Right atrium auricular region (tissue), 2 donors: ENCODE data around the gene THUMPD1. TPM values are rescaled to one million over a fixed set of nuclear protein-coding genes. Genes with fewer than 3 reads are reported as not detected.

Experiments used
- DNase-seq: peaks from one replicate; pipeline ENCODE4 v3.0.0-alpha.2; 2019; ENCODE audit warnings: low spot score
- H3K27ac ChIP-seq, 2 donors: fragments of 200-600 bp; sonication (generic); 1 replicate in 1 of 2; 2 replicates in 1 of 2; pipeline ENCODE4 v1.5.1; 2016 to 2019
- H3K27me3 ChIP-seq, 2 donors: fragments of 200-600 bp; sonication (generic); one replicate each; pipeline versions ENCODE4 v1.5.1 to v1.6.0; 2017 to 2019
- H3K36me3 ChIP-seq: fragments of 200-600 bp; sonication (generic); one replicate; pipeline ENCODE4 v1.5.1; 2016
- H3K4me1 ChIP-seq, 2 donors: fragments of 200-600 bp; sonication (generic); one replicate each; pipeline versions ENCODE4 v1.5.1 to v1.6.0; 2017 to 2019
- H3K4me3 ChIP-seq, 2 donors: fragments of 200-600 bp; sonication (generic); 1 replicate in 1 of 2; 2 replicates in 1 of 2; pipeline ENCODE4 v1.5.1; 2017 to 2019; ENCODE audit warnings: mild to moderate bottlenecking in 1 of 2, moderate library complexity in 1 of 2
- H3K9me3 ChIP-seq, 2 donors: fragments of 200-600 bp; sonication (generic); one replicate each; pipeline ENCODE4 v1.5.1; 2019
- total RNA-seq, 2 donors: library from RNA; depleted of rRNA; stranded (reverse); fragments of >200 nt; gene quantifications; one replicate each; pipeline ENCODE4 v1.1.0, GENCODE V29; 2016
- TF ChIP-seq, protein P1 (sequence below), 2 donors: fragments of 200-600 bp; sonication (generic); IDR thresholded peaks; one replicate each; pipeline ENCODE4 v1.5.1; 2019; ENCODE audit warnings: antibody characterized with exemption in 2 of 2

THUMPD1 gene, protein sequence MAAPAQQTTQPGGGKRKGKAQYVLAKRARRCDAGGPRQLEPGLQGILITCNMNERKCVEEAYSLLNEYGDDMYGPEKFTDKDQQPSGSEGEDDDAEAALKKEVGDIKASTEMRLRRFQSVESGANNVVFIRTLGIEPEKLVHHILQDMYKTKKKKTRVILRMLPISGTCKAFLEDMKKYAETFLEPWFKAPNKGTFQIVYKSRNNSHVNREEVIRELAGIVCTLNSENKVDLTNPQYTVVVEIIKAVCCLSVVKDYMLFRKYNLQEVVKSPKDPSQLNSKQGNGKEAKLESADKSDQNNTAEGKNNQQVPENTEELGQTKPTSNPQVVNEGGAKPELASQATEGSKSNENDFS
- 10 to 100 TPM; 24.3 to 26.0 TPM for total RNA-seq

- Histone ChIP-seq H3K27ac (peak within 1 kb of the TSS; percentile 97 to 98), H3K4me1 (peaks cover 0 to 24% of the 10 kb centered on the region in 2 donors), H3K27me3 (no peaks in the 10 kb centered on the region), H3K9me3 (no peaks in the 10 kb centered on the region), H3K36me3 (peaks cover 21% of the 10 kb centered on the region), H3K4me3 (peak within 1 kb of the TSS; percentile 99)
- TF ChIP-seq, protein P1, sequence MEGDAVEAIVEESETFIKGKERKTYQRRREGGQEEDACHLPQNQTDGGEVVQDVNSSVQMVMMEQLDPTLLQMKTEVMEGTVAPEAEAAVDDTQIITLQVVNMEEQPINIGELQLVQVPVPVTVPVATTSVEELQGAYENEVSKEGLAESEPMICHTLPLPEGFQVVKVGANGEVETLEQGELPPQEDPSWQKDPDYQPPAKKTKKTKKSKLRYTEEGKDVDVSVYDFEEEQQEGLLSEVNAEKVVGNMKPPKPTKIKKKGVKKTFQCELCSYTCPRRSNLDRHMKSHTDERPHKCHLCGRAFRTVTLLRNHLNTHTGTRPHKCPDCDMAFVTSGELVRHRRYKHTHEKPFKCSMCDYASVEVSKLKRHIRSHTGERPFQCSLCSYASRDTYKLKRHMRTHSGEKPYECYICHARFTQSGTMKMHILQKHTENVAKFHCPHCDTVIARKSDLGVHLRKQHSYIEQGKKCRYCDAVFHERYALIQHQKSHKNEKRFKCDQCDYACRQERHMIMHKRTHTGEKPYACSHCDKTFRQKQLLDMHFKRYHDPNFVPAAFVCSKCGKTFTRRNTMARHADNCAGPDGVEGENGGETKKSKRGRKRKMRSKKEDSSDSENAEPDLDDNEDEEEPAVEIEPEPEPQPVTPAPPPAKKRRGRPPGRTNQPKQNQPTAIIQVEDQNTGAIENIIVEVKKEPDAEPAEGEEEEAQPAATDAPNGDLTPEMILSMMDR (IDR thresholded peaks at IDR 0.05): no peak
- DNase-seq: peak; percentile 97
These were observed at the start of gene THUMPD1 for GRCh38 chr16:20741554-20742285. THUMPD1 (minus strand) TSS chr16:20741818; CDS start chr16:20741739, 79 bp downstream.

DNA sequence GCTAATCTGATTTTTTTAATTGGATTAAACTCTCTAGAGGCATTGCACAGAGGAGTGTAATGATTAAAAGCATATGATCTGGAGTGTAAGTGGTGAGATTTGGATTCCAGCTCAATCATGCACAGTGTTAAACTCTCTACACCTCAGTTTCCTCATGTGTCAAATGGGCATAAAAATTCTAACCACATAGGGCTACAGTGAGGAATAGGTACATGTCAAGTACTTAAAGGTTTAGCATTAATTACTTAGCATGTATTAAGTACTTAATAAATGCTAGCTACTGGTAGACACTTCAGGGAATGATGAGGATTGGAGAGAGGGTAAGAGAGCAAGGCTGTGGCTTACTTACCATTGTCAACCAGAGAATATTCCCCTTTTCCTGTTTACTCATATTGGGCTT, 47.5 kb upstream of the THUMPD1 start:
- DNase-seq: no peak
- H3K27me3 ChIP-seq: no peaks in the 10 kb centered on the region
- H3K27ac ChIP-seq: no peak overlapping the region
- no peaks in the 10 kb centered on the region for H3K4me1 ChIP-seq
- no peak overlapping the region for H3K4me3 ChIP-seq
- H3K36me3 ChIP-seq: no peaks in the 10 kb centered on the region
- TF ChIP-seq, protein P1 (IDR thresholded peaks at IDR 0.05): no peak
- no peaks in the 10 kb centered on the region for H3K9me3 ChIP-seq

- TF ChIP-seq, protein P1 (IDR thresholded peaks at IDR 0.05): no peak
- no peaks in the 10 kb centered on the region for H3K9me3 ChIP-seq
- H3K36me3 ChIP-seq: no peaks in the 10 kb centered on the region
- no peak overlapping the region for H3K4me3 ChIP-seq
- DNase-seq: no peak
- H3K4me1 ChIP-seq: no peaks in the 10 kb centered on the region
- no peaks in the 10 kb centered on the region for H3K27me3 ChIP-seq
- H3K27ac ChIP-seq: no peak overlapping the region
These were observed 42.6 kb upstream of the THUMPD1 start for GRCh38 chr16:20784204-20784603.

- TF ChIP-seq, protein P1 (IDR thresholded peaks at IDR 0.05): no peak
- Histone ChIP-seq H3K4me3 (no peak overlapping the region), H3K27me3 (no peaks in the 10 kb centered on the region), H3K4me1 (no peaks in the 10 kb centered on the region), H3K9me3 (no peaks in the 10 kb centered on the region), H3K27ac (no peak overlapping the region), H3K36me3 (no peaks in the 10 kb centered on the region)
- no peak for DNase-seq
These were observed 40.9 kb upstream of the THUMPD1 start for GRCh38 chr16:20782470-20782869.

DNA sequence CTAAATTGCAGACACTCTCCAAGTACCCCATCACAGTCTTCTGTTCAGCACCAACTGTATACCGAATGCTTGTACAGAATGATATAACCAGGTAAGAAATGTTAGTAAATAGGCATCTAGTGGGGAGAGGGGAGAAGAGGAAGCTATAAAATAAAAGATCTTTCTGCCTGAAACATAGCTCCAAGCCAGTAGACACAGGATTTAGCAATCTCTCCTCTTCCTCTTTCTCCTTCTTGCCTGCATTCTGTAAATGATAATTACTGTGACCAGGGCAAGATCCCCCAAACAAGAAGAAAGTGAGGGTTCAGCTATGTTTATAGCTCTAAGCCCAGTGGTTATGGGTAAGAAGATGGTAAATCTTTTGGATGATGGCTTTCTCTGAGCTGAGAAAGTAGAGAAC, 40.1 kb upstream of the THUMPD1 start:
- Histone ChIP-seq H3K4me3 (no peak overlapping the region), H3K27ac (no peak overlapping the region), H3K36me3 (no peaks in the 10 kb centered on the region), H3K9me3 (no peaks in the 10 kb centered on the region), H3K27me3 (no peaks in the 10 kb centered on the region), H3K4me1 (no peaks in the 10 kb centered on the region)
- TF ChIP-seq, protein P1 (IDR thresholded peaks at IDR 0.05): no peak
- DNase-seq: no peak
